GM23338 (cell line): ENCODE results near the gene BHLHE23. TPM values are rescaled to one million over a fixed set of nuclear protein-coding genes. Genes with fewer than 3 reads are reported as not detected.
A peak's percentile ranks its signal among the peaks of the same experiment; 100 is the strongest.

Experiments used
- ATAC-seq: fragments of 200-7000 bp; cut with Tn5 transposase; 3 replicates; pipeline ENCODE4 v1.9.1; 2020
- DNase-seq: peaks from one replicate; pipeline ENCODE4 v3.0.0-alpha.2; 2015; ENCODE audit warnings: low spot score
- H2AFZ ChIP-seq: fragments of 200-600 bp; sonication (generic); 2 replicates; pipeline ENCODE4 v1.8.0; 2016; ENCODE audit warnings: antibody characterized with exemption, mild to moderate bottlenecking, moderate library complexity
- H3F3A ChIP-seq: fragments of 200-600 bp; sonication (generic); replicated peaks from 2 replicates; pipeline ENCODE4 v1.8.0; 2017; ENCODE audit warnings: antibody characterized with exemption, mixed run types, low read depth
- H3K27ac ChIP-seq: fragments of 200-600 bp; sonication (generic); 2 replicates; pipeline ENCODE4 v1.6.1; 2016; ENCODE audit warnings: low read depth
- H3K27me3 ChIP-seq: fragments of 200-600 bp; sonication (generic); 2 replicates; pipeline ENCODE4 v1.8.0; 2016; ENCODE audit warnings: mild to moderate bottlenecking, mixed run types, moderate library complexity; ENCODE audit not compliant: insufficient read depth
- H3K36me3 ChIP-seq: fragments of 200-600 bp; sonication (generic); 2 replicates; pipeline ENCODE4 v1.8.0; 2016; ENCODE audit warnings: mild to moderate bottlenecking; ENCODE audit not compliant: insufficient read depth
- H3K4me1 ChIP-seq: fragments of 200-600 bp; sonication (generic); 2 replicates; pipeline ENCODE4 v1.8.0; 2016; ENCODE audit warnings: mild to moderate bottlenecking, moderate library complexity; ENCODE audit not compliant: insufficient read depth
- H3K4me2 ChIP-seq: fragments of 200-600 bp; sonication (generic); 2 replicates; pipeline ENCODE4 v1.7.1; 2017; ENCODE audit warnings: mixed run types
- H3K4me3 ChIP-seq: fragments of 200-600 bp; sonication (generic); 2 replicates; pipeline ENCODE4 v1.6.1; 2016; ENCODE audit warnings: mixed run types
- H3K79me2 ChIP-seq: fragments of 200-600 bp; sonication (generic); replicated peaks from 2 replicates; pipeline ENCODE4 v1.8.0; 2017; ENCODE audit warnings: mild to moderate bottlenecking; ENCODE audit not compliant: insufficient read depth
- H3K9me2 ChIP-seq: fragments of 200-600 bp; sonication (generic); 2 replicates; pipeline ENCODE4 v1.8.0; 2017; ENCODE audit not compliant: insufficient read depth
- H4K20me1 ChIP-seq: fragments of 200-600 bp; sonication (generic); replicated peaks from 2 replicates; pipeline ENCODE4 v1.8.0; 2017; ENCODE audit warnings: mild to moderate bottlenecking; ENCODE audit not compliant: insufficient read depth
- H3K27ac Mint-ChIP-seq: 2 replicates; pipeline ENCODE4 v1.8.0; 2020; ENCODE audit warnings: inconsistent platforms, mild to moderate bottlenecking, moderate library complexity, mixed read lengths
- H3K27me3 Mint-ChIP-seq: 3 replicates; pipeline ENCODE4 v1.8.0; 2022; ENCODE audit warnings: low read depth, mild to moderate bottlenecking, moderate library complexity, mixed read lengths, inconsistent platforms; ENCODE audit not compliant: insufficient read depth, poor library complexity
- H3K36me3 Mint-ChIP-seq: 3 replicates; pipeline ENCODE4 v1.8.0; 2021; ENCODE audit warnings: low read depth, mild to moderate bottlenecking, inconsistent platforms, moderate library complexity, mixed read lengths
- H3K4me1 Mint-ChIP-seq: 3 replicates; pipeline ENCODE4 v1.8.0; 2020; ENCODE audit warnings: mild to moderate bottlenecking, inconsistent platforms, mixed read lengths
- H3K4me3 Mint-ChIP-seq: 3 replicates; pipeline ENCODE4 v1.8.0; 2021; ENCODE audit warnings: moderate library complexity, mild to moderate bottlenecking, inconsistent platforms, mixed read lengths
- H3K9me3 Mint-ChIP-seq: 3 replicates; pipeline ENCODE4 v1.8.0; 2020; ENCODE audit warnings: moderate library complexity, mild to moderate bottlenecking, inconsistent platforms, mixed read lengths
- CTCF ChIP-seq, 2 experiments: fragments of 200-600 bp in 1 of 2; sonication (generic) in 1 of 2; conservative IDR thresholded peaks; 2 replicates each; pipeline versions ENCODE4 v1.5.1 to v1.6.1; 2016 to 2017; ENCODE audit warnings: antibody characterized with exemption in 2 of 2, low read depth in 2 of 2, mild to moderate bottlenecking in 2 of 2, moderate library complexity in 1 of 2
- EZH2 ChIP-seq: fragments of 200-600 bp; sonication (generic); IDR thresholded peaks from one replicate; pipeline ENCODE4 v1.8.0; 2017; ENCODE audit warnings: antibody characterized with exemption, mild to moderate bottlenecking, low read depth; ENCODE audit not compliant: unreplicated experiment
- NANOG ChIP-seq: IDR thresholded peaks from 2 replicates; pipeline ENCODE4 v1.6.1; 2016; ENCODE audit warnings: antibody characterized with exemption, borderline replicate concordance
- POLR2AphosphoS5 ChIP-seq: IDR thresholded peaks from 2 replicates; pipeline ENCODE4 v1.6.1; 2016; ENCODE audit warnings: antibody characterized with exemption, low read depth
- ZNF114 ChIP-seq: fragments of 250-450 bp; sonication (Bioruptor Pico); IDR thresholded peaks from 2 replicates; pipeline ENCODE4 v1.5.0; 2020; ENCODE audit warnings: mild to moderate bottlenecking, moderate library complexity
- ZNF462 ChIP-seq: fragments of 250-450 bp; sonication (Bioruptor Pico); IDR thresholded peaks from 2 replicates; pipeline ENCODE4 v1.5.0; 2020; ENCODE audit warnings: mild to moderate bottlenecking, moderate library complexity
- polyA plus RNA-seq: library from polyadenylated mRNA; unstranded; fragments of >200 nt; fragmentation: Nextera tagmentation; extraction: Ambion mirVana; gene quantifications from 2 replicates; pipeline ENCODE4 v1.2.1, GENCODE V29; 2016
- total RNA-seq: library from RNA; depleted of rRNA; stranded (reverse); fragments of >200 nt; shearing (Covaris generic); gene quantifications from 2 replicates; pipeline ENCODE4 v1.2.3, GENCODE V29; 2014

BHLHE23 gene
- total and polyA plus RNA-seq, 2 experiments from 2014 or later, result 0.52 to 5.0 TPM

GRCh38 chr20:63005862-63006539 is 763 bp downstream of the BHLHE23 start:
- Mint-ChIP-seq H3K9me3 (peaks cover 3% of the 10 kb centered on the region; the same call in 2 of the 3 replicates), H3K4me3 (peak overlapping the region; percentile 50; the same call in 2 of the 3 replicates), H3K27ac (no peak overlapping the region), H3K27me3 (peaks cover 79% of the 10 kb centered on the region), H3K36me3 (no peaks in the 10 kb centered on the region), H3K4me1 (peaks cover 40% of the 10 kb centered on the region)
- peak; percentile 2 for ATAC-seq
- peaks cover 9% of the 10 kb centered on the region; the same call in 1 of the 2 replicates for H4K20me1 ChIP-seq
- H3F3A ChIP-seq, result peaks cover 12% of the 10 kb centered on the region
- H3K27ac ChIP-seq, result no peak overlapping the region
- H3K4me2 ChIP-seq, result peak overlapping the region; percentile 84
- H3K36me3 ChIP-seq, result no peaks in the 10 kb centered on the region
- no peak for TF ChIP-seq ZNF462 (CRISPR knock-in tag)
- no peak for TF ChIP-seq POLR2AphosphoS5
- no peak for TF ChIP-seq ZNF114 (CRISPR knock-in tag)
- TF ChIP-seq EZH2, result peak; percentile 89
- no peak for TF ChIP-seq NANOG
- no peak for TF ChIP-seq CTCF (conservative IDR thresholded peaks at IDR 0.05; ENCODE audit: low read depth in 2 of 2)
- H3K4me1 ChIP-seq, result peaks cover 59% of the 10 kb centered on the region
- peak; percentile 74 for DNase-seq
- peak overlapping the region; percentile 81; the same call in 1 of the 2 replicates for H2AFZ ChIP-seq
- peak overlapping the region; percentile 63 for H3K4me3 ChIP-seq
- no peaks in the 10 kb centered on the region for H3K9me2 ChIP-seq
- H3K79me2 ChIP-seq, result no peaks in the 10 kb centered on the region
- H3K27me3 ChIP-seq, result peaks cover 87% of the 10 kb centered on the region
